Vagina (tissue), 2 donors: ENCODE data around the gene BRPF1. TPM values are rescaled to one million over a fixed set of nuclear protein-coding genes. Genes with fewer than 3 reads are reported as not detected.

ENCODE experiments used
- DNase-seq, 2 donors: peaks; one replicate each; pipeline ENCODE4 v3.0.0-alpha.2; 2017; ENCODE audit errors: extremely low spot score in 2 of 2
- H3K27ac ChIP-seq: fragments of 200-600 bp; sonication (generic); one replicate; pipeline ENCODE4 v1.5.1; 2019
- H3K27me3 ChIP-seq: fragments of 200-600 bp; sonication (generic); one replicate; pipeline ENCODE4 v1.5.1; 2019
- H3K36me3 ChIP-seq, 2 donors: fragments of 200-600 bp; sonication (generic); one replicate each; pipeline ENCODE4 v1.5.1; 2017 to 2019
- H3K4me1 ChIP-seq: fragments of 200-600 bp; sonication (generic); one replicate; pipeline ENCODE4 v1.5.1; 2019
- H3K4me3 ChIP-seq, 2 donors: fragments of 200-600 bp; sonication (generic); 1 replicate in 1 of 2; 2 replicates in 1 of 2; pipeline ENCODE4 v1.5.1; 2016 to 2019
- H3K9me3 ChIP-seq: fragments of 200-600 bp; sonication (generic); one replicate; pipeline ENCODE4 v1.5.1; 2019
- CTCF ChIP-seq, 3 experiments: fragments of 450-650 bp in 2 of 3; fragments of 200-600 bp in 1 of 3; sonication (generic) in 1 of 3; IDR thresholded peaks; one replicate each; pipeline ENCODE4 v1.5.1; 2017 to 2019; ENCODE audit warnings: antibody characterized with exemption in 3 of 3, mild to moderate bottlenecking in 2 of 3, moderate library complexity in 2 of 3
- POLR2A ChIP-seq, 2 donors: fragments of 450-650 bp; IDR thresholded peaks; one replicate each; pipeline ENCODE4 v1.6.1; 2017; ENCODE audit warnings: antibody characterized with exemption in 2 of 2, mild to moderate bottlenecking in 2 of 2, moderate library complexity in 2 of 2
- POLR2AphosphoS5 ChIP-seq, 2 donors: sonication (generic); formaldehyde crosslinking; IDR thresholded peaks; one replicate each; pipeline ENCODE4 v1.9.0; 2017; ENCODE audit warnings: antibody characterized with exemption in 2 of 2, mild to moderate bottlenecking in 2 of 2, low read depth in 1 of 2; ENCODE audit not compliant: insufficient read depth in 1 of 2
- intact Hi-C: fragments of 100-400 bp; cut with DNase I; formaldehyde crosslinking; loops from one replicate; pipeline ENCODE4 v1.15.1; 2023
- total RNA-seq: library from RNA; depleted of rRNA; stranded (reverse); fragments of >200 nt; gene quantifications from one replicate; pipeline ENCODE4 v1.2.3, GENCODE V29; 2016

The BRPF1 gene
- total RNA-seq, 1 donor from 2014 or later: 16.9 TPM

GRCh38 chr3:9727743-9728142, 3.8 kb upstream of the BRPF1 start:
- no peaks in the 10 kb centered on the region for H3K27me3 ChIP-seq
- H3K36me3 ChIP-seq: no peaks in the 10 kb centered on the region
- peaks cover 14% of the 10 kb centered on the region for H3K4me1 ChIP-seq
- no peak overlapping the region for H3K27ac ChIP-seq
- H3K9me3 ChIP-seq: no peaks in the 10 kb centered on the region
- H3K4me3 ChIP-seq: no peak overlapping the region
- no peak for DNase-seq
- TF ChIP-seq POLR2AphosphoS5 (IDR thresholded peaks at IDR 0.05; ENCODE audit: insufficient read depth in 1 of 2, low read depth in 1 of 2): no peak
- TF ChIP-seq CTCF (IDR thresholded peaks at IDR 0.05): no peak
- TF ChIP-seq POLR2A (IDR thresholded peaks at IDR 0.05): no peak
- intact Hi-C loops: no loop called here

- intact Hi-C loops: no loop called here
- Histone ChIP-seq H3K4me3 (no peak overlapping the region), H3K4me1 (peaks cover 30% of the 10 kb centered on the region), H3K9me3 (no peaks in the 10 kb centered on the region), H3K27me3 (no peaks in the 10 kb centered on the region), H3K27ac (no peak overlapping the region), H3K36me3 (no peaks in the 10 kb centered on the region)
- no peak for DNase-seq
- TF ChIP-seq CTCF (IDR thresholded peaks at IDR 0.05): no peak
- no peak for TF ChIP-seq POLR2AphosphoS5 (IDR thresholded peaks at IDR 0.05; ENCODE audit: insufficient read depth in 1 of 2, low read depth in 1 of 2)
- TF ChIP-seq POLR2A (IDR thresholded peaks at IDR 0.05): no peak
Measured at GRCh38 chr3:9729419-9729818, 2.1 kb upstream of the BRPF1 start.

- Histone ChIP-seq H3K36me3 (peaks cover 0 to 9% of the 10 kb centered on the region in 2 donors), H3K4me3 (peak overlapping the region; percentile 65 to 87), H3K27ac (peak overlapping the region; percentile 94), H3K4me1 (peaks cover 30% of the 10 kb centered on the region), H3K27me3 (no peaks in the 10 kb centered on the region), H3K9me3 (no peaks in the 10 kb centered on the region)
- TF ChIP-seq POLR2A (IDR thresholded peaks at IDR 0.05) (no peak), CTCF (IDR thresholded peaks at IDR 0.05) (no peak), POLR2AphosphoS5 (IDR thresholded peaks at IDR 0.05; ENCODE audit: insufficient read depth in 1 of 2, low read depth in 1 of 2) (no peak)
- DNase-seq: no peak
- intact Hi-C loops: loop anchor here (10.0 kb wide), 2 partner anchors 64 to 184 kb away; partner anchors contain the start of genes ARPC4, IL17RC and TADA3
Measured at GRCh38 chr3:9730657-9731205, 804 bp upstream of the BRPF1 start.

GRCh38 chr3:9732080-9732739, 675 bp downstream of the BRPF1 start:
- Histone ChIP-seq H3K4me1 (peaks cover 30% of the 10 kb centered on the region), H3K9me3 (no peaks in the 10 kb centered on the region), H3K27ac (peak overlapping the region; percentile 94), H3K36me3 (peaks cover 0 to 10% of the 10 kb centered on the region in 2 donors), H3K27me3 (no peaks in the 10 kb centered on the region), H3K4me3 (peak overlapping the region; percentile 65 to 87)
- DNase-seq: no peak
- no peak for TF ChIP-seq CTCF (IDR thresholded peaks at IDR 0.05)
- no peak for TF ChIP-seq POLR2AphosphoS5 (IDR thresholded peaks at IDR 0.05; ENCODE audit: insufficient read depth in 1 of 2, low read depth in 1 of 2)
- TF ChIP-seq POLR2A (IDR thresholded peaks at IDR 0.05): no peak
- intact Hi-C loops: loop anchor here (10.0 kb wide), 2 partner anchors 63 to 183 kb away; partner anchors contain the start of genes ARPC4, IL17RC and TADA3

- Histone ChIP-seq H3K9me3 (no peaks in the 10 kb centered on the region), H3K27me3 (no peaks in the 10 kb centered on the region), H3K27ac (peak overlapping the region; percentile 94), H3K36me3 (peaks cover 0 to 10% of the 10 kb centered on the region in 2 donors), H3K4me1 (peaks cover 30% of the 10 kb centered on the region), H3K4me3 (peak overlapping the region; percentile 65 to 87)
- intact Hi-C loops: loop anchor here (10.0 kb wide), 2 partner anchors 62 to 182 kb away; partner anchors contain the start of genes ARPC4, IL17RC and TADA3
- no peak for DNase-seq
- no peak for TF ChIP-seq POLR2A (IDR thresholded peaks at IDR 0.05)
- TF ChIP-seq CTCF (IDR thresholded peaks at IDR 0.05): no peak
Measured at GRCh38 chr3:9732740-9733115, 1.2 kb downstream of the BRPF1 start.
